PFSK-1 (cell line): ENCODE data around the gene WDR49.

ENCODE experiments used
- POLR2AphosphoS5 ChIP-seq: IDR thresholded peaks from 2 replicates; pipeline ENCODE4 v1.6.1; 2012; ENCODE audit warnings: low read depth, mild to moderate bottlenecking, control low read depth, low read length, moderate library complexity
- REST ChIP-seq, 2 experiments: IDR thresholded peaks; 2 replicates each; pipeline versions ENCODE4 v1.6.1 to v1.8.0; 2011 to 2012; ENCODE audit warnings: low read depth in 2 of 2, low read length in 2 of 2, control low read depth in 1 of 2, inconsistent platforms in 1 of 2, mild to moderate bottlenecking in 1 of 2, moderate library complexity in 1 of 2; ENCODE audit not compliant: insufficient read depth in 1 of 2
- TAF1 ChIP-seq: IDR thresholded peaks from 2 replicates; pipeline ENCODE4 v1.6.1; 2012; ENCODE audit warnings: low read length, control low read depth, borderline replicate concordance; ENCODE audit not compliant: insufficient read depth

DNA sequence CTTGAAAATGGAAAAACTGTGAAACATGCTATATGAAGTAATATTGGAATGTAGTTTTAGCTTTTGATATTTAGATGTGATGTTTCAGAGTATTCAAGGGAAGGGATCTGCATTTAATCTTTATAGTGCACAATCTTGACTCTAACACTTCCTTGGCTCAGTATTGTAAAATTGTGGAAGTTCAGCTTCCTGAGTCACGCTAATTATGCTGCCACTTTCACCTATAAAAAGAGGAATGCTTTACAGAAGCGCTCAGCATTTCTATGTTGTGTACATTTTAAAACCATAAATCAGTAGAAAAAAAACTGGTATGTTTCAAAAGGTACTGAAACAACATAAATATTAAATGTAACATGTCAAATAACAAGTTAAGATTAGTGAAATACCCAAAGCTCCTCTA is 212.5 kb downstream of the WDR49 start:
- TF ChIP-seq TAF1 (no peak), REST (IDR thresholded peaks at IDR 0.05; ENCODE audit: insufficient read depth in 1 of 2, low read depth in 2 of 2, low read length in 2 of 2) (no peak), POLR2AphosphoS5 (no peak)
